ENCODE results near the gene MLLT6. TPM values are rescaled to one million over a fixed set of nuclear protein-coding genes. Genes with fewer than 3 reads are reported as not detected.

Gene MLLT6
- total and polyA plus RNA-seq, 2 of the 13 experiments (the other 11 are each of a cell fraction or from before 2014, with no cell fraction given) = 50.7 to 69.5 TPM

- no peak for TF ChIP-seq CREB3 (CRISPR knock-in tag; IDR thresholded peaks at IDR 0.05)
- TF ChIP-seq GTF3A (CRISPR knock-in tag; conservative IDR thresholded peaks at IDR 0.05) = no peak
- TF ChIP-seq ZBTB2 (CRISPR knock-in tag; IDR thresholded peaks at IDR 0.05; ENCODE audit: low read depth) = no peak
- peak; percentile 96 for TF ChIP-seq ARNTL (CRISPR knock-in tag; IDR thresholded peaks at IDR 0.05)
- peak; percentile 91; the same call in 1 of the 2 replicates for TF ChIP-seq SOX5 (CRISPR knock-in tag; IDR thresholded peaks at IDR 0.05; ENCODE audit: borderline replicate concordance)
- peak; percentile 81 for TF ChIP-seq KAT8 (CRISPR knock-in tag; IDR thresholded peaks at IDR 0.05)
- TF ChIP-seq ZNF781 (CRISPR knock-in tag; IDR thresholded peaks at IDR 0.05; ENCODE audit: borderline replicate concordance, not compliant biosample characterization) = no peak
- no peak for TF ChIP-seq GATA4 (IDR thresholded peaks at IDR 0.05; ENCODE audit: borderline replicate concordance, low read depth)
- peak; percentile 80 for TF ChIP-seq MIXL1 (CRISPR knock-in tag; IDR thresholded peaks at IDR 0.05)
- TF ChIP-seq ZNF468 (CRISPR knock-in tag; IDR thresholded peaks at IDR 0.05) = 0 out of 2 replicates have a peak, but pooled peaks have one; percentile 59
- no peak for TF ChIP-seq ZIK1 (CRISPR knock-in tag; IDR thresholded peaks at IDR 0.05; ENCODE audit: borderline replicate concordance, low read depth)
- peak; percentile 25; the same call in 1 of the 2 replicates for TF ChIP-seq ZMYM3 (CRISPR knock-in tag; IDR thresholded peaks at IDR 0.05)
- TF ChIP-seq ZNF335 (CRISPR knock-in tag; IDR thresholded peaks at IDR 0.05) = peak; percentile 83; the same call in 1 of the 2 replicates
- no peak for TF ChIP-seq ATF7 (IDR thresholded peaks at IDR 0.05)
- no peak for TF ChIP-seq ATF7 (CRISPR knock-in tag; IDR thresholded peaks at IDR 0.05)
- peak; percentile 50 for TF ChIP-seq KAT7 (CRISPR knock-in tag; IDR thresholded peaks at IDR 0.05; ENCODE audit: borderline replicate concordance)
- TF ChIP-seq AGO1 (IDR thresholded peaks at IDR 0.05; ENCODE audit: low read depth, low read length, poor library complexity, severe bottlenecking) = no peak
- peak; percentile 65; the same call in 1 of the 2 replicates for TF ChIP-seq MYC (CRISPR knock-in tag; IDR thresholded peaks at IDR 0.05; ENCODE audit: borderline replicate concordance)
- TF ChIP-seq GPN1 (CRISPR knock-in tag; IDR thresholded peaks at IDR 0.05; ENCODE audit: borderline replicate concordance) = no peak
- TF ChIP-seq, protein P1, sequence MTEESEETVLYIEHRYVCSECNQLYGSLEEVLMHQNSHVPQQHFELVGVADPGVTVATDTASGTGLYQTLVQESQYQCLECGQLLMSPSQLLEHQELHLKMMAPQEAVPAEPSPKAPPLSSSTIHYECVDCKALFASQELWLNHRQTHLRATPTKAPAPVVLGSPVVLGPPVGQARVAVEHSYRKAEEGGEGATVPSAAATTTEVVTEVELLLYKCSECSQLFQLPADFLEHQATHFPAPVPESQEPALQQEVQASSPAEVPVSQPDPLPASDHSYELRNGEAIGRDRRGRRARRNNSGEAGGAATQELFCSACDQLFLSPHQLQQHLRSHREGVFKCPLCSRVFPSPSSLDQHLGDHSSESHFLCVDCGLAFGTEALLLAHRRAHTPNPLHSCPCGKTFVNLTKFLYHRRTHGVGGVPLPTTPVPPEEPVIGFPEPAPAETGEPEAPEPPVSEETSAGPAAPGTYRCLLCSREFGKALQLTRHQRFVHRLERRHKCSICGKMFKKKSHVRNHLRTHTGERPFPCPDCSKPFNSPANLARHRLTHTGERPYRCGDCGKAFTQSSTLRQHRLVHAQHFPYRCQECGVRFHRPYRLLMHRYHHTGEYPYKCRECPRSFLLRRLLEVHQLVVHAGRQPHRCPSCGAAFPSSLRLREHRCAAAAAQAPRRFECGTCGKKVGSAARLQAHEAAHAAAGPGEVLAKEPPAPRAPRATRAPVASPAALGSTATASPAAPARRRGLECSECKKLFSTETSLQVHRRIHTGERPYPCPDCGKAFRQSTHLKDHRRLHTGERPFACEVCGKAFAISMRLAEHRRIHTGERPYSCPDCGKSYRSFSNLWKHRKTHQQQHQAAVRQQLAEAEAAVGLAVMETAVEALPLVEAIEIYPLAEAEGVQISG (CRISPR knock-in tag; IDR thresholded peaks at IDR 0.05) = peak; percentile 66
- TF ChIP-seq ZNF24 (IDR thresholded peaks at IDR 0.05) = no peak
- TF ChIP-seq FOXK2 (IDR thresholded peaks at IDR 0.05) = peak; percentile 29; the same call in 1 of the 2 replicates
- no peak for TF ChIP-seq NFE2L1 (CRISPR knock-in tag; IDR thresholded peaks at IDR 0.05; ENCODE audit: borderline replicate concordance)
- 0 out of 2 replicates have a peak, but pooled peaks have one; percentile 11 for TF ChIP-seq ZNF451 (CRISPR knock-in tag; IDR thresholded peaks at IDR 0.05)
- TF ChIP-seq ZFP36L1 (CRISPR knock-in tag; IDR thresholded peaks at IDR 0.05) = 0 out of 2 replicates have a peak, but pooled peaks have one; percentile 45
- TF ChIP-seq ZNF768 (CRISPR knock-in tag; IDR thresholded peaks at IDR 0.05) = no peak
- no peak for TF ChIP-seq FOXA1 (IDR thresholded peaks at IDR 0.05)
- TF ChIP-seq FOXA1 (CRISPR knock-in tag; IDR thresholded peaks at IDR 0.05) = no peak; the same call in none of the 2 replicates
These were observed 41.2 kb downstream of the MLLT6 start (continued) for GRCh38 chr17:38746004-38746848.

Data from HepG2 (cell line).